ENCODE measurements around the gene ZDHHC1.

Gene ZDHHC1, protein sequence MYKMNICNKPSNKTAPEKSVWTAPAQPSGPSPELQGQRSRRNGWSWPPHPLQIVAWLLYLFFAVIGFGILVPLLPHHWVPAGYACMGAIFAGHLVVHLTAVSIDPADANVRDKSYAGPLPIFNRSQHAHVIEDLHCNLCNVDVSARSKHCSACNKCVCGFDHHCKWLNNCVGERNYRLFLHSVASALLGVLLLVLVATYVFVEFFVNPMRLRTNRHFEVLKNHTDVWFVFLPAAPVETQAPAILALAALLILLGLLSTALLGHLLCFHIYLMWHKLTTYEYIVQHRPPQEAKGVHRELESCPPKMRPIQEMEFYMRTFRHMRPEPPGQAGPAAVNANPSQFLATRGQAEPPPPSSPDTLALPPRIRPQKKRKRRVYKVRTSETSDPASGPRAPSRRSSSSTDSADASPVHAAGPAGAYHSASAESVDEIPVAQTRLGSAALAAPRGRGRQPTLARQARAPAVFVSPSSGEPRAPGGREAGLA

DNA sequence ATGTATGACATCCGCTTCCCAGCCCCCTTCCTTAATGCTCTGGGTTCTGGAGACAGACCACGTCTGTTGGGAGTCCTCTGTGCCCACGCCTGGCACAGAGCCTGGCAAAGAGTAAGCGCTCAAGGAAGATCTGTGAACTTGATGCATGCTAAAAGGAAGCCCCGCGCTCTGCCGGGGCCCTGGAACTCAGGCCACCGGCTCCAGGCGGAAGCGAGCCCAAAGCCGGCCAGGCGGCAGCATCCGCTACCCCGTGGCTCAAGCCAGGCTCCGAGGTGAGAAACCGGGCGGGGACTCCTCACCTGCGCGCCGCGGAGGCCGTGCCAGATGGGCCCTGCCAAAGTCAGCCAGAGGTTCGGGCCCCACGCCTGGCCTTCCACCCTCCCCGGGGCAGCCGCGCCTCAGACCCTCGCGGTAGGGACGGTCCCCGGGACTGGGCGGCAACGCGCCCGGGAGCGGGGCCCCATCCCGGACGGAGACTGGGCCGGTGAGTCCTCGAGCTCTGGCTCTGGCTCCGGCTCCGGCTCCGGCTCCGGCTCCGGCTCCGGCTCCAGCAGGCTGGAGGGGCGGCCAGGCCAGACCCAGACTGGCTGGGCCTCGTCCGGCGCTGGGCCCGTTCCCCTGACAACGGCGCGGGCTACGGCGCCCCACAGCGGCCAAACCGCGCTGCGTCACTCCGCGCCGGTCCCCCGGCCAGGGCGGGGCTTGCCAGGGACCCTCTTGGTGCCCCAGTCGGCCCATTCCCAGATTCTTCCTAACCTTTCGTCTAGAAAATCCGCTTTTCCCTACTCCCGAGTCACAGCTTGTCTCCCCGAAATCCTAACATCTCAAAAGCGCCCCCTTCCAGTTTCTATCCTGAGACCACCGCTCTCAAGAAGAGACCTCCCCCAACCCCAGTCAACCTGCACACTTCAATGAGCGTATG lies at the start of gene ZDHHC1:
ZDHHC1 (minus strand) TSS at position 606 of the 922 bp plus-strand sequence. CDS start 8,702 bp downstream, outside the sequence.
- peak; percentile 57 for DNase-seq (ENCODE audit: low read depth)

DNA sequence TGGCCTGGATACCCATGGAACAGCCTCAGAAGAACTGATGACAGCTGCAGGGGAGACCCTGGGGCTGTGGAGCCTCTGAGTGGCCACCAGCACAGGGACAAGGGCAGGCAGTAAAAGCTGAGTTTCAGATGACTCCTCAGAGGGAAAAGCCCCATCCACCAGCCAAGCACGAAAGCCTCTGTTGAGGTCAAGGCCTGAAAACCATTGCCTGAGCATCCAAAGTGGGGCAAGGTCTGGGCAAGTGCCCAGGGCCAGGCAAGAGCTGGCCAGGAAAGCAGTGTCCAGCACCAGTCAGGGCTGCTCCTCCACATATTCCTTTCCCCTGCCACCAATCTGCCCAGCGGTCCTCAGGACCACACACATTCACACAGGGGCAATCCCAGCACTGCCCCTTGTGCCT lies 48.3 kb upstream of the ZDHHC1 start:
- DNase-seq (ENCODE audit: low read depth) = no peak

DNA sequence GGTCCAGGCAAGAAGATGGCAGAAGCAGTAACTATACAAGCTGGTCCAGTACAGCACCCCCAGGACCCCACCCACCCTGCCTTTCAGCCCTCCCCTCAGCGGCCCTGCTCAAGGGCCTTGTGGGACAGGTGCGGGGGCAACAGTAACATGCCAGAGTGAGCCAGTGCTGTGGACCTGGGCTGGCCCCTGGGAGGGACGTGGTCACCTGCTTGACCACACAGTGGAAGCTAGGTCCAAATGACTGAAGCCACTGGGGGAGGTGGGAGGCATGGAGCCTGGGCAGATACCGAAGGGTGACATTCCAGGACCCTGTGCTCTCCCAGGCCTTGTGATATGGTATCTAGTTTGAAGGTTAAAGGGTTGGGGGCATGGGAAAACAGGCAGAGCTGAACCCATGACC lies 47.4 kb upstream of the ZDHHC1 start:
- no peak for DNase-seq (ENCODE audit: low read depth)

DNA sequence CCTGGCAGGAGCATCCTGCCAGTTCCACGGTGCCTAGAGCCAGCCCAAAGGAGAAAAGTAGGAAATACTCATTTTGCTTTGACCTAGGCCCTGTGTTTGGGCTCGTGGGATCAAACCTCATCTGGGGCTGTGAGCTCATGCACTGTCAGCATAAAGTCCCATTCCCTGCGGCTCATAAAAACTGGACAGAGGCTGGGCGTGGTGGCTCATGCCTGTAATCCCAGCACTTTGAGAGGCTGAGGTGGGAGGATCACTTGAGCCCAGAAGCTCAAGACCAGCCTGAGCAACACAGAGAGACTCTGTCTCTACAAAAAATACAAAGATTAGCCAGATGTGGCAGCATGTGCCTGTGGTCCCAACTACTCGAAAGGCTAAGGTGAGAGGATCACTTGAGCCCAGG lies 46.8 kb upstream of the ZDHHC1 start:
- no peak for DNase-seq (ENCODE audit: low read depth)

DNA sequence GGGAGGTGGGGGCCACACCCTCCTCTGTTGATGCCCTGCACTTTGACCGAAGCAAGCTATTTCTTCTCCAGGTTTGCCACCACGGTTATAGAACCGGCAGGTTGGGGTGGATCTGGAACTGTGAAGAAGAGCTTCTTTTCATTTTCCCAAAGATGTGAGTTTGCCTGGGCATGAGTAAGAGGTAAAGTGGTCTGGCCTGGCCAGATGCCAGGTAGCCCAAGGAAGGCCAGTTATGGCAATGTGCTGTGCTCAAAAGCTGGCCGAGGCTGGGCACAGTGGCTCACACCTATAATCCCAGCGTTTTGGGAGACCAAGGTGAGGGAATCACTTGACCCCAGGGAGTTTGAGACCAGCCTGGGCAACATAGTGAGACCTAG lies 46.0 kb upstream of the ZDHHC1 start:
- DNase-seq (ENCODE audit: low read depth) = no peak

DNA sequence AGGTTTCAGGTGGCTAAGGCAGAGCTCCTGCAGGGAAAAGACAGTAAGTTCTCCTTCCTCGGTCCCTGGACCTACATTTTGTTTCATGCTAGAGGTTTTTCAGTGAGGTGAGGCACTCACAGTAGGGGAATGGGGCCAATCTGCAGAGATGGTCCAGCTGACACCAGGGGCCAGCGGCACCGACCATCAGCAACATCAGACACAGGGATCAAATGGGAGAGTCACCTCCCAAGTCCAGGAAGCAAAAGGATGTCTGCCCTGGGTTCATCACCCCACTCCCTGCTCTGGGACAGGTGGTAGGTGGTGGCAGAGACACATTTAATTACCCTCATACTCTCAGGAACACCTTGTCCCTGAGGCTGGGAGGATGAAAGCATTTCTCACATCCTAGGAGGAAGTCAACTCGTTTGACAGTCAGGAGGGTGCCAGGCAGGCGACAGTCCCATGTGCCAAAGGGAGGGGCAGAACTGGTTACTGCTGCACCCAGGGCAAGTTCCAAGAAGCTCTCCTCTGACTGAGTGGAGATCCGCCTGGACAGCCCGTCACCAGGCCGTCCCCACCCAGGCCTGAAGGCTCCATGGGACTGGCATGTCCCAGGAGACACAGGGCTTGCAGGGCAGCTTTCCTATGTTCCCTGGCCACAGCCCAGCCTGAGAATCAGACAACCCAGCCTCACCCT lies 45.5 kb upstream of the ZDHHC1 start:
- no peak for DNase-seq (ENCODE audit: low read depth)

DNA sequence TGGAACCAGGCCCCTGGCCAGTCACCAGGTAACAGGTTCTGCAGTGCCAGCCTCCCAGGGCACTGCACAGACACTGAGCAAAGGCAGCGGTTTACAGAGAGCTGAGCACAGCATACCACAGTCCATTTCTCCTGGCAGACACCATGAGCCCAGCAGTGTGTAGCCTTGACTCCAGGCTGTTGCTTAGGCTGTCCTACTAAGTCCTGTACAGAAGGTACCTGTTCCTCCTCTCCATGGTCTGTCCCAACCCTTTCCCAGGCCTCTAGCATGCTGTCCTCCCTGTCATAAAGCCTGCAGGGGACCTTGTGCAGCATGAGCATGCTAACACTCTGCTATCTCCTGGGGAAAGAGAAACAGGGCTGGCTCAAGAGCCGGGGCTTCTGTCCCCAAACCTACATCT lies 44.7 kb upstream of the ZDHHC1 start:
- no peak for DNase-seq (ENCODE audit: low read depth)

DNA sequence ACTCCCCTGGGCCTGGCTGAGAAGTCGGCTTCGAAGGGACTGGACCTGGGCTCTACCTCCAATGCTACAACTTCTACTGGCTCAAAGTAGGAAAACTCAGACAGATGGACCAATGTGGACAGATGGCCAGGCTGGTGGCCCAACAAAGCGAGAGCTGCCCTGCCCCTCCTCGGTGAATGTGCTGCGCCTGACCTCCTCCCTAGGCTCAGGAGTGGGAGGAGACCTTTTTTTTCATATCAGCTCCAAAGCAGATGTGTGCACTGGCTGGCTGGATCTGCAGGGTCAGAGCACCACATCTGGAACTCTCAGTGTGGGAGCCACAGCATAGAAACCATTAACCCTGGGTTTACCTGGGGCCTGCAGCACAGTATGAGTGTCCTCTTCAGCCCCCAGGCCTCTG lies 43.9 kb upstream of the ZDHHC1 start:
- DNase-seq (ENCODE audit: low read depth) = no peak

DNA sequence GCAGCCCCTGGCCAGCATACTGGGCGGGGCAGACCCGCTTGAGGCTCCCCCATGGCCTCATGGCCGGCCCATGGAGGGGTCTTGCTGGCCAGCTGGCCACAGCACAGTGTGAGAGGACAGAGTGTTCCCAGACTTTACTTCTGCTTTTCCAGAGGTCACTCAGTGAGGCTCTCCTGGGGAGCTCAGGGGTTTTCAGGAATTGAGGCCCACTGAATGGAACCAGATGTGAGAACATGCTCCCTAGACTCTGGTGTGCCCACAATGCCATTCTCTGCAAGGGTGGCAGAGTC lies 43.5 kb upstream of the ZDHHC1 start:
- DNase-seq (ENCODE audit: low read depth) = no peak

DNA sequence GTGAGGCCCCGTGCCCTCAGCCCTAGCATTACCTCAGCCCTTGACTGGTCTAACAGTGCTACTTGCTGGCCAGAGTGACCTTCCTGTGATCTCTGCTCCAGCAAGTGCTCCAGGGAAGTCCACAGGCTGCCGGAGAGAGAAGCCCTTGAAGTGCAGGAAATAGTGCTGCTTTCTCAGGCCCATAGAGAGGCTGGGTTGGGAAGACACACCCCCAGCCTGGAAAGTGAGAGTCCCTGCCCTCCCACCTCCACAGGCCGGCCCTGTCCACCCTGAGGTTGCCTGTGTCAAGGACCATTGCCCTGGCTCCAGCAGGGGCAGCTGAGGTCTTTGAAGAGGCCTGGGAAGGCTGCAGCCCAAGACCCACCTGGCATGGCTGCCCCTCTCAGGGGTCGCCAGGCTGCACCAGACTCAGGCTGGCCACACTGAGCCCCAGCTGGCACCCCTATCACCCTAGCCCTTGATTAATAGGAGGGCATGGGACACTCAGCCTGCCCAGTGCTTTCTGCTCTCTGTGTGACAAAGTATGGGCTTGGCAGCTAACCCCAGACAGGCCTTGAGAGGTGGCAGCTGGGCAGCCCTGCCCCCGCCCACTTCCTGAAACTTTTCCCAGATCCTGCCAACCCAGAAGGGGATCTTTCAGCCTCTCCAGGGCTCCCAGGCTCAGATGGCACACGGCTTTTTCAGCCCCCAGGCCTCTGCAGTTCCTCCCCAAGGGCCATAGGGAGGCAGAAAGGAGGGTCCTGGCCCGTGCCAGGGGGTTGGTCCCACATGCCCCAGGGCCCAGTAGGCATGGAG lies 43.0 kb upstream of the ZDHHC1 start:
- no peak for DNase-seq (ENCODE audit: low read depth)

DNA sequence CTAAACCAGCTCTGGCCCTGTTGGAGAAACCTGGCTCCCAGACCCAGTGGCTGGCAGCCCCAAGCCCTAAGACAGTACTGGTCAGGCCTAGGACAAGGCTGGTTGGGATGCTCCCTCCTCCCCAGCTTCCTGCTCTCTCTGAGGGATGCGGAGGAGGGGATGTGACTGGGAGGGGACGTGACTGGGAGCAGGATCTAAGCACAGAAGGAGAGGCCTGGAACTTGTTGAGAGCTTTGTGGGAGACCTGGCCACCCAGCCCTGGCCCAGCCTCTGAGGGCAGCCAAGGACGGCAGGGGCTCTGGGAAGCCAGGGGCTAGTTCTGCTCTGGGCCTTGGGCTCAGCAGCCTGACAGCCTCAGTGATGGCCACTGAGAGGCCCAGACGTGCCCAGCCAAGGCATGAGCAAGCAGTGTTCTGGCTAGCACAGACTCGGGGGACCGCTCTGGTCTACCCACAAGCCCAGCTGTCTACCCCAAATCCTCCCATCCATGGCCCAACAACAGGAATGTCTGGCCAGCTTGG lies 41.9 kb upstream of the ZDHHC1 start:
- DNase-seq (ENCODE audit: low read depth) = no peak

DNA sequence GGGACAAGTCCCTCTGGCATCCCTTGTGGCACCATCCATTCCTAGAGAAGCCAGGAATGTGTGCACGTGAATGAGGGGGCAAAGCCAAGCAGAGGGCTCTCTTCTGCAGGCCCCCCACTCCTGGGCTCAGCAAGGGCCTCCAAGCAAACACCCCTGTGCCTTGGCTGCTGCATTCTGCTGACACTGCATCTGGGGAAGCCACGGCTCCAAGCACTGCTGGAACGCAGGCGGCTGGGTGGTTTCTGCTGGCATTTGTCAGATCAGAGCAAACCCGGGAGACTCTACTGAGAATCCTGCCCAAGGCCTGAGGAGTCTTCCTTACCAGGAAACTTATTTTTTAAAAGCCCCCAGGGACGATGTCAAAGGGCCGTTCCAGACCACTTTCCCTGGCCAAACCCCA lies 41.3 kb upstream of the ZDHHC1 start:
- DNase-seq (ENCODE audit: low read depth) = no peak

DNA sequence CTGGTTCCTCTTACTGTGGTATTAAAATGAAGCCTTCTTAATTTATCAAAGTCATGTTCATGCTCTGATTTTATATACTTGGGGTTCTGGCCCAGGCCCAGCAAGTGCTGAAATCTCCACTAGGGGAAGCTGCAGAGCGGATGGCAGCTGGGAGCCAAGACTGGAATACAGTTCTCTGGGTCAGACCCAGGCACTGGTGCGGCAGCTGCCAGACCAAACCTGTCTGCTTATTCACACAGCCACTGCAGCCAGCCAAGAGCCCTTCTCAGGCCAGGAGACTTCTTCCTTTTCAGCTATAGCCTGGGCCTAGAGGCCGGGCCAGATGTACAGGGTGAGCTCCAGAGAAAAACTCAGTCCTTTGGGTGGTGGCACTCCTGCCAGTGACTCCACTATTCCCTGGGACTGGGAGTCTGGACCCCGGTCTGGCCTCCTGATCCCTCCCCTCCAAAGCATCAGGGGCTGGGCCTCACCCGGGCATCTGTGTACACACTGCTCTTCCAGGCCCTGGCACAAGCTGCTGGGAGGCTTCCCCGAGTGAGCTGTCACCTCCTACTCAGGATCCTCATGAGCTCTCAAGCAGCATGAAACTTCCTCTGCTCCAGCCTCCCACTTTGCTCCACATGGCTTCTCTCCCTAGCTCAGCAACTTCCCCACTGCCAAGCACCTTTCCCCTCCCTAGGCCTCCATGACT lies 40.3 kb upstream of the ZDHHC1 start:
- DNase-seq (ENCODE audit: low read depth) = peak; percentile 59

DNA sequence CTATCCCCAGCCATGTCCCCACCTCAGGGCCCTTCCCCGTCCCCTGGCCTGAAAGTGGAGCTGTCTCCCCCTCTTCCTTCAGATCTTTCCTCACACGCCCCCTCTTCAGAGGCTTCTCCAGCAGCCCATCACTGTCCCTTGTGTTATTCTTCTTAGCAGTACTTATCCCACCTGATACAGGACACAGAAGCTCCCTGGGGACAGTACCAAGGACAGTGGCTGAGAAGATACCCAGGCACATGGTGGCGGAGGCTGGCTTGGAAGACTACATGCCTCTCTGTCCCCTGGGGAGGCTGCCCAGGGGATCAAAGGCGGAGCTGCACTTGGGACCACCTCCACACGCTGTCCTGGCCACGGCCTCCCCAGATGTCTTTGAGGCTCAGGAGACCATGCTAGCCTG lies 38.6 kb upstream of the ZDHHC1 start:
- no peak for DNase-seq (ENCODE audit: low read depth)

DNA sequence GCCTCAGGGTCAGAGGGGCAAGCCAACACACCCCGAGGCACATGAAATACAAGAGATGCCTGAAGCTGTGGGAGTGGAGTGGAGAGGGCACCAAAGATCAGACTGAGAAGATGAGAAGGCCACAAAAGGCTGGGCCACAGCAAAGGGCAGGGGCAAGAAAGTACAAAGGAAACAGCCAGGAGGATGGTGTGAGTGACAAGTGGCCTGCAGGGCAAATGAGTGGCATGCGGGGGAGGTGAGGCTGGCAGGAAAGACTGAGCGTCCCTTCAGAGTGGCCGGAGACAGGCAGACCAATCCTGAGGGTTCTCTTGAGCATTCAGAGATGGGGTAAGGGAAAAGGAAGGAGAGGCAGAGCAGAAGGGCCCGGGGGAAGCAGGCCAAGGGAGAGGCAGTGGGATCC lies 37.8 kb upstream of the ZDHHC1 start:
- DNase-seq (ENCODE audit: low read depth) = no peak

DNA sequence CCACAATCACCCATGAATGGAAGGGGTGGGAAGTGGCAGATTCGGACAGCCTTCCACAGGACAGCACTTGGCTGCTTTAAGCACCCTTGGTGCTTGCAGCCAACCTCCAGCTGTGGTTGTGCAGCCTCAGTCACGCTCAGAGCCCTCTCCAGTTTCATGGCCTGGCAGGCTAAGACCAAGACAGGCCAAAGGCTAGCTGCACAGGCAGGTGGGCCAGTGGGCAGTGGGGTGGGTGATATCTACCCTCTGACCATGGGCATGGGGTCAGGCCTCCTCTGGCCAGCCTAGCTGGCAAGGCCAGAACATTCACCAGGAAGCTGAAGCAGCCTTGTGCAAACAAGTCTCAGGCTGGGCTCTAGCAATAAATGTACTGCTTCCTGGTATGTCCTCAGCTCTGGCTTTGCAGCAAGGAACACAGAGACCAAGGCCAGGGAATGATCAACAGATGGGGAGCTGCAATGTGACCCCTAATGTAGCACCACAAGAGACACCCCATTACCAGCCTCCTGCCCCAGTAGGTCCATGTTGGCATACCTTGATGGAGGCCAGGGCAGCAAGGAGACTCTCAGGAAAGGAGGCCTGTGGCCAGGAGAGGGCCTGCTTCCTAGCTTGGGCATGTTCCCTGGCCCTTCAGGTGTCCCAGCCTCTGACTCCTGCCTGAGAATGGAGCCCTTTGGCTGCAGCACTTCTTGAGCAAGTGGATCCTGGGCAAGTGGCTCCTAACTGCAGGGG lies 35.6 kb upstream of the ZDHHC1 start:
- no peak for DNase-seq (ENCODE audit: low read depth)

DNA sequence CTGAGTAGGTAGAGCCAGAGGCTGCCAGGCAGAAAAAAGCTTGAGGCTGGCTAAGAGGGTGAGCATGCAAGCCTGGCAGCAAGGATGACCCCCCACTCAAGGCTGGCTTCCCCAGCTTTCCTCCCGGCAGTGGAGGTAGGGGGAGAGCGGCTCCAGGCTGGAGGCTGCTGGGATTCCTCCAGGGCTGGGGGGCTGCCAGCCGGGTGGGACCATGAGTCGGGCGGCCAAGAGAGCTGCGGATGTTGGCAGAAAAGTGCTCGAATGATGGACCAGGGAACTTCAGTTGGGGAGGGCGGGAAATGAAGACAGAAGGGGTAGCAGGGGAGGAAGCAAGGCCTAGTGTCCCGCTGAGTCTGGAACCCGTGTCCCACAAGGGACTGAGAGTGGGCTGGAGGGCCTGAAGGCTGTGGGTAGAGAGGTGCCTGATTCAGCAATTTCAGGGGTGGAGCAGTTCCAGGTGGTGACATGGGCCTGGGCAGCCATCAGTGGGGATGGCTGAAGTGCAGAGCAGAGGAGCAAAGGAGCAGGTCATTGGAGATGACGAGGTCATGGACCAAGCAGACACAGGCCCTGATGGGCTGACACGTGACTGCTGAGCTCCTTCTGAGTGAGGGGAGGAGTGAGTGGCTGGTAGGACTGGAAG lies 34.9 kb upstream of the ZDHHC1 start:
- no peak for DNase-seq (ENCODE audit: low read depth)

DNA sequence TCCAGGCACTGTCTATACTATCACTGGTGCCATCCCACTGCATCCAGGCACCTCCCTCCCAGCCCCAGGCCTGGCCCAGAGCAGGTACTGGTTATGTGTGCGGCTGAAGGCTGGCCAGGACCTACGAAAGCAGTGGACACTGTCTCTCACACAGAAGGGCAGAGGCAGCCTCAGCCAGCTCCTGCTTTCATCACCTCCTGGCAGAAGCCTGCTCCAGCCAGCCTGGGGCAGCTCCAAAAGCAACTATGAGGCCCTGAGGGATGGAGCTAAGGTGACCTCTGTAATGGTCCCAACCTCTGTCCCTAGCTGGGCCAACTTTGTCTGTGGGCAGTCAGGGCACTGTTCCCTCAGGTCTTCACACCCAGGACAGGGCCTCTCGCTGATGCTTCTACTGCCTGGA lies 33.5 kb upstream of the ZDHHC1 start:
- DNase-seq (ENCODE audit: low read depth) = no peak

DNA sequence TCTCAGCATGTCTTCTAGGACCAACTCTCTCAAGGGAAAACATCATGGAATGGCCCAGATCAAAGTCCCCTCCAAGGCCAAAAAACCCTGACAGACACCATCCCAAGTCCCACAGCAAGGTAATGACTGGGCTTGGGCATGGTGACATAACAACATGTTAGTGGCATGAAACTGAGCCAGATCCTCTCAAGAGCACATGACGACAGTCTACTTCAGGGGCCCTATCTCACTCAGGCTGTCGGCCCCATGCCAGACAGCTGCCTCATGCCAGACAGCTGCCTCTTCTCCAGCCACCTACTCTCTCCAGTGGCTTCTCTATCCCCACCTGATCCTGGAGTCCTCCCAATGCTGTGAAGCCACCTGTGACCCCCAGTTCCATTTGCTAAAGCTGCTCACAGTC lies 33.1 kb upstream of the ZDHHC1 start:
- DNase-seq (ENCODE audit: low read depth) = no peak

DNA sequence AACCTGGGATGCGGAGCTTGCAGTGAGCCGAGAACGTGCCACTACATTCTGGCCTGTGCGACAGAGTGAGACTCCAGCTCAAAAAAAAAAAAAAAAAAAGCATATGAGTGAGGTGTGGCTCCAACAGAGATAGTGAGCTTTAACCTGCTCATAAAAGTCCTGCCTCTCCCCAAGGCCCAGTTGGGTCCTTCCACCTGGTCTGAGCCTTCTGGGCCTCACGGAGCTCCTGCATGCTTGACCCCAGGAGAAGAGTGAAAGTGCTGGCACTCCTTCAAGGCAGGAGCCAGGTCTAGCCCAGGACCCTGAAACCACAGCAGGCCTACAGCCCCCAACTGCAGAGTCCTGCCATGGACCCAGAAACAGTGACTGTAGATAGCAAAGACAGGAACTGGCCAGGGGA lies 32.3 kb upstream of the ZDHHC1 start:
- DNase-seq (ENCODE audit: low read depth) = no peak

Measured in stromal cell of bone marrow (primary cell).